Activated T-cell treated with anti-CD3 and anti-CD28 coated beads for 48 hours (primary cell): ENCODE results near the gene CCDC144A.
"Not testable (repeated sequence)": the region's sequence is repeated elsewhere in the genome, so short reads cannot be mapped to it uniquely, and the experiment has no call there.

Source experiments
- DNase-seq: peaks from one replicate; pipeline ENCODE4 v3.0.0-alpha.2; 2020; ENCODE audit warnings: low read depth

The CCDC144A gene

DNA sequence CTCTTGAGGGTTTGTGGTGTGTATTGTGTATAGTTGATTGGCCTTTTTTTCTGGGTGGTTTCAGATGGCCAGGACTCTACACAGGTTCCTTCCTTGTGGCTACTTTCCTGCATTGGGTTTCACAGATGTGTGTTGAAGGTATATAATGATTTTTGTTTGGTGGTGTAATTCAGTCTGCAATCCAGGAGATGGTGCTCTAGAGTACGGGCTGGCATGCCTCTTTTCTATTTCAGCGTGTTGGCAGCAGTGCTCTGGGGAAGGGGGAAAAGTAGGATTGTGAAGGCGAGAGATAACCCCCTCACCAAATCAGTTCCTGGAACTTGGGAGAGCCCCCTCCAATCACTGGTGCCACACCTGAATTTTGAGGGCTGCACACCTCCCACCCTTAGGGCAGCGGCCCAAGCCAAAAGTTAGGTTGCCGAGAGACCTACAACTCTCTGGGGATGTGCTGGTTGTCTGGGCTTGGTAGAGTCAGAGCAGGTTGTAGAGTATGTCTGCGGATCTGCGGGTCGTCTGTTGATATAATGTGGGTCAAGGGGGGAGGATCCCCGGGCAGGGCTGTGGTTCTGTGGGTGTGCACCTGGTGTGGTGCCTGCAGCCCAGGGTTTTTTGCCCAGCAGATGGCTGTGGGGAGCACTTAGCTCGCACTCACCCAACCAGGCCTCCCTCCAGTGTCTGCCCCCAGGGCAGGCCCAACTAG lies 61.3 kb downstream of the CCDC144A start:
- DNase-seq: not testable (repeated sequence)

DNA sequence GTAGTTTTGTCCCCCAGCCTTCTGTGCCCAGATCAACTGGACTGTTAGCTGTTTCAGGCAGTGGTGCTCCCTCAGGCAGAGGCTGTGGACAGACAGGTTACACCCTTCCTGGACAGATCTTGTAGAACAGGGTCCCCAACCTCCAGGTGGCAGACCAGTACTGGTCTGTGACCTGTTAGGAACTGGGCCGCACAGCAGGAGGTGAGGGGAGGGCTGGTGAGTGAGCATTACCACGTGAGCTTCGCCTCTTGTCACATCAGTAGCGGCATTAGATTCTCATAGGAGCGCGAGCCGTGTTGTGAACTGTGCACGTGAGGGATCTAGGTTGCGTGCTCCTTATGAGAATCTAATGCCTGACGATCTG lies 61.9 kb downstream of the CCDC144A start:
- DNase-seq: not testable (repeated sequence)

DNA sequence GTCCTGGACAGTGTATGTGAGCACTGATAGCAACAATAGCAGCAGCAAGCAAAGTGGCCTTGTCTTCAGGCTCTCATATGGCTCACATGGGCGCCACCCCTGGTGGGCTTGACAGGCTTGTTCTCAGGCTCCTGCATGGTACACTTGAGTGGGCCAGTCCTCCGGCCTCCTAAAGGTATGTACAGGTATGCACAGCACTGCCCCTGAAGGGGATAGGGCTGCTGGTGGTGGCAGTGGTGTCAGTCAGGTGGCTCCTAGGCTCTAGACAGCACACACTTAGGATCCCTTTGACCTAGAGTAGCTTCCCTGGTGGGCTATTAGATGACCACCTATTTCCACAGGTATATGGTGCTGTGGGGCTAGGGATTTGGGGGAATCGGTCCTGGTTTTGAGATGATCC lies 67.5 kb downstream of the CCDC144A start:
- DNase-seq: not testable (repeated sequence)

DNA sequence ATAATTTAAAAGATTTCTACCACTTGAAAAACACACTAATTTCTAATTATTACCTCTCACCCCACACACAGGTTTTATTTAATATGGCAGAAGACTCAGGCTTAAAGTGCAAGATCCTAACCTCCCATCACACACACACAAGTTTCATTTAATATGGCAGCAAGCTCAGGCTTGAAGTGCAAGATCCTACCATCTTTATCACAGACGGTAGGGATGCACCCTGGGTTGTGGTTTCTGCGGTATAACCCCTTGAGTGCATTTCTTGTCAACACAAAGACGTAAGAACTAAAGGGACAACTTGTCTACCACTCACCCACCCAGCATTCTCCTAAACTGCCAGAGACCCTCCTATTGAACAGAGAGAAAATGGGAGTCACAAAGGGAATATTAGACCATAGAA lies 68.1 kb downstream of the CCDC144A start:
- not testable (repeated sequence) for DNase-seq

DNA sequence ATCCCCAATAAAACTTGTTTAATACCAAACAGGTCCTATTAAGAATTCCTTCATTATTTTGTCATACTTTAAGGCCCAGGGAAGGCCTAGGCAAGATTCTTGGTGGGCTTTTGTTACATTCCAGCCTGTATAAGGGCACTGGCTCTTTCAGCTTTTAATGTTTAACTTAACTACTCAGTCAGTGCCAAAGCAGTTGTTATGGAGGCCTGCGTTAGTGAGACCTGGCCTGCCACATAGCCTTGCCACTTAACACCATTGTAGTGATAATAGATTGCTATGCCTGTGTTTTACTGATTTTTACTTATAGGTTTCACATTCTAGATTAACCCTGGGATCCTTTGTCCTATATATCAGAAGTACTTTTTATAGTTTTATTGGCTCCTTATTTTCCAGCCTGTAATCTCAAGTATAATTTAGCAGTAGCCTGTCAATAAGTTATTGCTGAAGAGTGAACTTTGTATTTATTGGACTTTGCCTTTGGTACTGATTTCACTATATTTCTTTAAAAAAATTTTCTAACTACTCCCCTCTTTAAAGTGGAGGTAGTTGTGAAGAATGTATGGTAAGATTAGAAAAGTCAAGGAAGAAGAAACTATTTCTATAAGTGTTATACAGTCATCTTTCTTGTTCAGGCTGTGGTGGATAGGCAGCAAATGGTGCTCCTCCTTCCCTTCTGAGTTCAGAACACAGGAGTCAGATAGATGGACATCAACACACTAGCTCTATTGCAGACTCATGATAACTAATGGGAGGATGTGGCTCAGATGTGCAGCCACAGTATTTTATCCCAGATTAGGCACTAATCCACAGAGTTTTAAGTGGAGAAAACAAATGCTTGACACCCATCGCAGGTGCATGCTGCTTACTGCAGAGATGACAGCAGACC lies 78.5 kb downstream of the CCDC144A start:
- DNase-seq: not testable (repeated sequence)

DNA sequence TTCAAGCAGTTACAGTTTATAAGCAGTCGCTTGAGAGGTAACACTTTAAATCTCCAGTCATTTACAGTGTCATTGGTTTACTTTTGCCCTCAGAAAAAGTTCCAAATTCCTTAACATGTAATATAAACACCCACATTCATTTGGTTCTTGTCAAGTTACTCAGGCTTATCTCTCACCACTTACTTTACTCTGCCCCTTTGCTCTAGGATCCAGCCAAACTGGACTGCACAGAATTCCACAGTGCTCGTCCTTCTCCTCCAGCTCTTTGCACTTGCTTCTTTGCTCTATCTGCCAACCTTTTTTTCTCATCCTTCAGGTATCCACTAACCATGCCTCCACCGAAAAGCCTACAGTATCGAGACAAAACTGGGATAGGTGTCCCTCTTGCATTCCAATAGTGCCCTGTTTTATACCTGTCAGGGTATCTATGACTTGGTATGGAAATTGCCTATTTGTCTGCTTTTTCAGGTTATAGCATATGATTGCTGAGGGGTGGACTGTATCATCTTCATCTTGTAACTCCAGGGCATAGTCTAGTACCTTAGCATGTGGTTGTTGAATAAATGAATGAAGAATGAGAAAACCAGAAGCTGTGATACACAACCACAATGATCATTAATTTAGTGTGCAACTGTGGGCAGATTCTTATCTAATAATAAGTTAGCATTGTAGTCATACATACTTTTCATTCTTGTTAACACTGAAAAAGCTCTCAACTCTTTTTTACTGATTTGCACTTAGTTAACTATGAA lies 82.5 kb downstream of the CCDC144A start:
- not testable (repeated sequence) for DNase-seq

DNA sequence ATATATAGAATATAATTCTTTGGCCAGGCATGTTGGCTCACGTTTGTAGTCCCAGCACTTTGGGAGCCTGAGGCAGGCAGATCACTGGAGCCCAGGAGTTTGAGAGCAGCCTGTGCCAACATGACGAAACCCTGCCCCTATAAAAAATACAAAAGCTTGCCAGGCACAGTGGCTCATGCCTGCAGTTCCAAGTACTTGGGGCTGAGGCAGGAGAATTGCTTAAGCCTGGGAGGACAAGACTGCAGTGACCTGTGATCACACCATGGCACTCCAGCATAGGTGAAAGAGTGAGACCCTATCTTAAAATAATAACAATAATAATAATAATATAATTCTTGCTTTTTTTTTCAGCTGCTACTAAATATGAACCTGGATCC lies 83.1 kb downstream of the CCDC144A start:
- DNase-seq: not testable (repeated sequence)

DNA sequence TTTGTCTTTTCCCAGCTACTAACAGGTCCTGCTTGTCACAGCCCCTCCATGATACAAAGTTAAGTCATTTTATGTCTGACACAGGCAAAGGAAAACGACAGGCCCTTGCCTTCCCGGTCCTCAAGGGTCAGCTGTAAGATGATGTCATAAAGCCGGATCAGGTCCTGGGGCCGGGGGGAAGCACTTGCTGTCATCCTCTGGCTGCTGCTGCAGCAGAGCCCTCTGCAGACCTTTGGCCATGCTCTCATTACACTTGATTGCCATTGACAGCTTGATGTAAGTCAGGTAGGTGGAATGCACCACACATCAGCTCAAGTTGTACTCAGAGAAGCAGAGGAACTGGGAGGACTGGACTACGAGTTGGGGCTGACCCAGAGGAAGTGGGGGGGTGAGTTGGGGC lies 97.8 kb downstream of the CCDC144A start:
- not testable (repeated sequence) for DNase-seq

DNA sequence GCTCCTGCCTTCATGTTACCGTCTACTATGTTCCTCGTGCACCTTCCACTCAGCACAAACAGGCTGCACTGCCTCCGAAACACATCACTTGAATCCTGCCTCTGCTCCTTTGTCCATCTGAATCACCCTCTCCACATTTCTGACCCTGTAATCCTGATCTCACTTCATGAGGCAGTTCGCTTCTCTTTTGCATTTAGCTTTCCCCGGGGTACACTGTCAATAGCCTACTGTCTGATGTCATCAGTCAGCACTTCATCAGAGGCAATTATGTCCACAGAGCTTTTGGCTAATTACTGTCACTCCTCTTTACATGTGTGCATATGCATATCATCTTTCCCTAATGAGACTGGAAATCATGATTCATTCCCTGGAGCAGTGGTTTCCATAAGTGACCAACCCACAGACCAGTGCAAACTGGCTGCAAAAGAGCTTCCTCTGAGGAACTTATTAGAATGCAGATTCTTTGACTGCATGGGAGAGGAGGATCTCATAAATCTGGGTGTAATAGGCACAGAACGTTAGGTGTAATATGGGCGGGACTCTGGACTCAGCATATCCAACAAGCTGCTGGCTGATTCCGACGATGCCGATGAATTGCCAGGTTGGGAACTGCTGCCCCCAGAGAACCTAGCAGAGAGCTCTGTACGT lies 99.0 kb downstream of the CCDC144A start:
- DNase-seq: not testable (repeated sequence)

DNA sequence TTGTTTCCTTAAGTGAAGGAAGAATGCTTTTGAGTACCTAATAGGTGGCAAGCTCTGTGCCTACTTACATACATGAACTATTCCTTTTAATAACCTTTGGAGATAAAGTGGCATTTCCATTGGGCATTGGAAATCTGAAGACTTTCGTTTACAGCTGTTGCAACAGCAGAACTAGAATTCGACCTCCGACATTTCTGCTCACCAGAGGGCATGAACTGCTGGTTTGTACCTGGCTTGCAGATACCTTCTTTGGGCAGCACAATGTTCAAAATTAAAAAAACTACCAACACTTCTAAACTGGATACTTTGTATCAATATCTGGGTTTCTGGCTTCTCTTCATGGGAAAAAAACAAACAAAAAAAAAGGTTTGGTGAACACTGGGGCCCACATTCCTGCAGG lies 99.6 kb downstream of the CCDC144A start:
- not testable (repeated sequence) for DNase-seq

DNA sequence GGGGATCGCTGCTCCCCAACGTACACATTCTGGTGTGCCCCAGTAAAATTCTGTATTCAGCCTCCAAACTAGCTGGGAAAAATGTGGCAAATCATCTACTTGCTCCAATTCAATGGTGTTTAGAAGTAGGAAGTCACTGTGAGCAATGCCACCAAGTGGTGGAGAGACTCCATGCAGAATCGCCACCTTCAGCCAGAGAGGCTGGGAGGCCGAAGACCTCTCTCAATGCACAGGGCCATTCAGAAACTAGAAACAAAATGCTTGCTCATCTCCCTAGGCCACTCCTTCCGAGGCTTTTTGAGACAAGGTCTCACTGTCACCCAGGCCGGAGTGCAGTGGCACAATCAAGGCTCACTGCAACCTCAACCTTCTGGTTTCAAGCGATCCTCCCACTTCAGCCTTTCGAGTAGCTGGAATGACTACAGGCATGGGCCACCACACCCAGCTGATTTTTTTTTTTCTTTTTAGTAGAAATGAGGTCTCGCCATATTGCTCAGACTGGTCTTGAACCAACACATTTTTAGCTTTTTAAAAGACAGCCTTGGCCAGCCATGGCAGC lies 100.4 kb downstream of the CCDC144A start:
- DNase-seq: not testable (repeated sequence)

DNA sequence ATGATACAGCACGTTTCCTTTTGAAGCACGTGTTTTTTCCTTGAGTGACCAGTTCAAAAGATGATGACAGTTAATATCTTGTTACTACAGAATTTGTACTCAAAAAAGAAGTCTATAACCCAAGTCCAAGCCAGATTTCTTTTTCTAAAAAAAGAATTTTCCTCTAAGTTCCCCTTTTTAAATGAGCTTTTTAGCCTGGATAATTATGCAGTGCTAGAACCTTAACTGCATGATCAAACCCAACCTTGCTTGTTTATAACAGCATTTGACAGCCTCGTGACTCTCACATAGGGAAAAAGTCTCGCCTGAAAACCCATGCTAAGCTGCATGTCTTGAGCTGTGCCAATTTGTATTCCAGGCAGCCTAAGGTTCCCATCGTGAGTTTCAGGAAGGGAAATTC lies 104.2 kb downstream of the CCDC144A start:
- DNase-seq: not testable (repeated sequence)

DNA sequence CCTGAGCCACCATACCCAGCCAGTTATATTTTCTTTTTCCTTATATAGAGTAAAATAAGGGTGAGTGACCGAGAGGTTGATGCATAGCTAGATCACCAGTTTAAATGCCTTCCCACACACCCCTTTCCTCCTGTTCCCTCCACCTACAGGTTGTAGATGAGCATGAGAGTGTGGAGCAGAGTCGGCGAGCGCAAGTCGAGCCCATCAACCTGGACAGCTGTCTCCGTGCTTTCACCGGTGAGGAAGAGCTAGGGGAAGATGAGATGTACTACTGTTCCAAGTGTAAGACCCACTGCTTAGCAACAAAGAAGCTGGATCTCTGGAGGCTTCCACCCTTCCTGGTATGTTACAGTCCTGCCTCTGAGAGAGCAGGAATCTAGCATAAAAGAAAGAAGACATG lies 105.9 kb downstream of the CCDC144A start:
- not testable (repeated sequence) for DNase-seq

DNA sequence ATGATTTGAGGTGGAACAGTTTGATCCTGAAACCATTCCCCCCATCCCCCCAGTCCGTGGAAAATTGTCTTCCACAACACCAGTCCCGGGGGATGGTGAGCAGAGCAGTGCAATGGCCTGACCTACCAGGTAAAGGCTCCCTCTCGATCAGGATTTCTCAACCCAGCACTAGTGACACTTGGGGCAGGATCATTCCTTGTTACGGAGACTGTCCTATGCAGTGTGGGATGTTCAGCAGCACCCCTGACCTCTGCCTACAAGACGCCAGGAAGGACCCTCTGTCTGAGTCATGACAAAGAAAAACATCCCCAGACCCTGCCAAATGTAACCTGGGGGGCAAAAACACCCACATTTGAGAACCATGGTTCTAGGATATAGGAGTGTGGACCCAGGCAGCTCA lies 114.8 kb downstream of the CCDC144A start:
- not testable (repeated sequence) for DNase-seq

DNA sequence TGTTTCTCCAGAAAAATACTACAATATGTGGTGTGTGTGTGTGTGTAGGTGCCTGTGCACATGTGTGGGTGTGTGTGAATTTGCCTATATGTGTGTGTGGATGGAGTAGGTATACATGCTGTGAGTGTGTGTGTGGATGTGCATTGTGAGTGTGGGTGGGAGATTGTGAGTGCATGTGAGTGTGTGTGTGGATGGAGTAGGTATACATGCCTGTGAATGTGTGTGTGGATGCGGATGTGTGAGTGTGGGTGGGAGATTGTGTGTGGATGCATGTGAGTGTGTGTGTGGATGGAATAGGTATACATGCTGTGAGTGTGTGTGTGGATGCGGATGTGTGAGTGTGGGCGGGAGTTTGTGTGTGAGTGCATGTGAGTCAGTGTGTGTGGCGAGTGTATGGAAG lies 116.6 kb downstream of the CCDC144A start:
- DNase-seq: not testable (repeated sequence)

DNA sequence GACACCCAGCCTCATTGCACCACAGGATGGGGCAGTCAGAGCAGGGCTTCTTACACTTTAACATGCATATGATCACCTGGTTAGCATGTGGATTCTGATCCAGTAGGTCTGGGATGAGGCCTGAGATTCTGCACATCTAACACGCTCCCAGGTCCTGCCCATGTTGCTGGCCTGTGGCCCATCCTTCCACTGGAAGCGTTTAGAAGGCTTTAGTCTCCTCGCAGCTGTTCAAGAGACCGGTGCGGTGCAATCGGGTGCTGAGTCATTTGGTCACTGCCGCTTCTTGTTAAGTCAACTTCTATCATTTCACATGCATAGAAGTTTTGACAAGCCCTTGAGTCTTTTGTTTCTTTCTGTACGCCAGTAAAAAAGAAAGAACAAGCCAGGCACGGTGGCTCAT lies 117.6 kb downstream of the CCDC144A start:
- DNase-seq: not testable (repeated sequence)

DNA sequence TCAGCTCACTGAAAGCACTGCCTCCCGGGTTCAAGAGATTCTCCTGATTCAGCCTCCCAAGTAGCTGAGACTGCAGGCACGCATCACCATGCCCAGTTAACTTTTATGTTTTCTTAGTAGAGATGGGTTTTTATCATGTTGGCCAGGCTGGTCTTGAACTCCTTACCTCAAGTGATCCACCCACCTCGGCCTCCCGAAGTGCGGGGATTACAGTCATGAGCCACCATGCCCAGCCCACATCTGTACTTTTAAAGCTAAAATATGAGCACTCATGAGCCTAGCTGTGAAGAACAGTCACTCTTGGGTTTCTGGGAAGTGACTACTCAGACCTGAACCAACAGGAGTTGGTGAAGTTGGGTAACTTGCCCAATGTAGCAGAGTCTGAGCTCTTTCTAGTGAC lies 120.2 kb downstream of the CCDC144A start:
- DNase-seq: not testable (repeated sequence)

DNA sequence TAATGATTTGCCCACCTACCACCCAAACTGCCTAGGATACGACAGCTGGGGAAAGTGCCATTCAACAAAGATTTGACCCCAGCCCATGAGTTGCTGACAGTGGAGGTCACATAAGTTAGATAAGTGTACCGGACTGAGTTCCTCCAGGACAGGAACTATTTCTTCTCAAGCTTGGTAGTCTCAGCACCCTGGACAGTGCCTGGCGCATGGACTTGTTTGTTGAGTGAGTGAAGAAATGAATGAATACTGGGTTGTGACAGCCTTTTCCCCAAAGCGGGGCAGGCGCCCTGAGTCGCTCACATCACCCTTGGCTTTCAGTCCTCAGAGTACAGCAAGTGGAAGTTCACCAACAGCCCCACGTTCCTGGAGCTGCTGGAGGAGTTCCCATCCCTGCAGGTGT lies 122.1 kb downstream of the CCDC144A start:
- DNase-seq: not testable (repeated sequence)

DNA sequence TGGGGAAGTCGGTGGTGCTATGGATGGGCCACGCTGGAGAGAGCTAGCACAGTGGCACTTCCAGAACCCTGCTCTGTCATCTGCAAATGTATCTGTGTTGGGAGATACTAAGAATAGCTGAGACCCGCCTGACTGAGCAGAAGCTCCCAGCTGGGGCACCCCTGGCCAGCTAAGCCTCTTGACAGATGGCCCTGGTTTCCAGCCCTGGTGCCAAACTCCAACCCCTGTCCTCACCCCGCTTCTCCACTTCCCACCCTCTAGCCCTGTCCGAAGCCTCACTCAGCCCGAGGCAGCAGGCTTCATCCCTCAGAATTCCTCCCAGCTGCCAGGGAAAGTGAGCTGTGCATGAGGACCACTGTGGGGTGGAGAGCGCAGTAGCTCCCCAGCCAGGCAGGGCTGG lies 124.4 kb downstream of the CCDC144A start:
- DNase-seq: no peak

DNA sequence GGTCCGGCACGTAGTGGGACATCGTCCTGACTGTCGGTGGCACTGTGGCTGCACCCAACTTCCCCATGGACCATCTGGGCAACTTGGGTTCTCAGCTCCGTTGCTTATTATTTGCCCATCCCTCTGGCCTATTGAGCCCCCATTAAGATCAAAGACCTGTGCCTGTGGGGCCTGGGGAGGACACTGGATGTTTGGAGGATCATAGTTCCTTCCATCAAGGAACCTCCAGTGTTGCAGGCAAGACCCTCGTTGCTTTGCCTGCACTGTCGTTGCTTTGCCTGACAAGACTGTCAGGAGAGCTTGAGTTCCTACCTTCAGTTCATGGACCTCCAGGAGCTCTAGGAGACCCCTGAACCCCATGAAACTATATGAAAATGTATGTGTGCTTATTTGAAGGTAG lies 127.2 kb downstream of the CCDC144A start:
- DNase-seq: no peak

DNA sequence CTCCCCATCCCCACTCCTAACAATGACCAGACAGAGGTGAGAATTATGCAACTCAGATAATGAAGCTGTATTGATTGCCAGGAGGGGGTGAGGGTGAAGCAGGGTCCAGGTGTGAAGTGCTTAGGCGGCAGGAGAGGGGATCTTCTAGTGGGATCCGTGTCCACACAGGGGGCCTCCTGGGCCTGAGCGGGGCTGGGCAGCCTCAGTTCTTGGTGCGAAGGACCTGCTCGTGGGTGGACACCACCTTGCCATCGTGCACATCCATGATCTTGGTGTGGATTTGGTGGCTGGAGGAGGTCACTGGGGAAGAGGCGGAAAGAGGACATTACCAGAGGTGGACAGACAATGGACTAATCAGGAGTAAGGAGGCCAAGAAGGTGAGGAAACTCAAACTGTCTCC lies 127.9 kb downstream of the CCDC144A start:
- not testable (repeated sequence) for DNase-seq

DNA sequence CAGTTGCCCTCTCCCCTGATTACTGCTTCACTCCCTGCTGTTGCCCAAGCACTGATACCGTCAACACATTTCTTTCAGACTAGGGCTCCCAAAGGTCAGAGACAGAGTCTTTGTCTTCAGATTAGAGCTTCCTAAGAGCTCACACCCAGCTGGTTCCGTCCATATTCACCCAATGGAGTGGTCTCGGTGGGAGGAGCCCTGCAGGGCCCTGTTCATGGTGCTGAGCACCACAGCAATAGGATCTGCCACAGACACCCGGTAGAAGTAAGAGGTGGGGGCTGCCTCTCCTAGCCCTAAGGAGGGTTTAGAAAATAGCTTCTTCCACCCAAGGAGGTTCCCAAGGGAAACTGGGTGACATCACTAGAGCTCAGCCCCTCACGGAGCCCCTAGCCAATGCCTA lies 128.3 kb downstream of the CCDC144A start:
- no peak for DNase-seq
